Measurements from ENCODE around the gene DNMT3L.
A peak's percentile ranks its signal among the peaks of the same experiment; 100 is the strongest.
"Not testable (repeated sequence)": the region's sequence is repeated elsewhere in the genome, so short reads cannot be mapped to it uniquely, and the experiment has no call there.

Gene DNMT3L

GRCh38 chr21:44261675-44262295 lies at the start of gene DNMT3L:
TSS of gene DNMT3L (minus strand) at chr21:44261897. CDS start at chr21:44261259, 638 bp downstream.
- DNase-seq, result no peak

- no peak for DNase-seq
These were observed 49.2 kb upstream of the DNMT3L start for GRCh38 chr21:44310628-44311507.

- no peak for DNase-seq
These were observed 45.4 kb upstream of the DNMT3L start for GRCh38 chr21:44306936-44307704.

GRCh38 chr21:44305691-44306090 lies 44.0 kb upstream of the DNMT3L start:
- DNase-seq, result no peak

- peak; percentile 81 for DNase-seq
These were observed 43.2 kb upstream of the DNMT3L start for GRCh38 chr21:44304877-44305293.

- DNase-seq, result peak; percentile 70
These were observed 42.4 kb upstream of the DNMT3L start for GRCh38 chr21:44304011-44304616.

GRCh38 chr21:44303490-44303981 lies 41.8 kb upstream of the DNMT3L start:
- no peak for DNase-seq

- not testable (repeated sequence) for DNase-seq
These were observed 41.1 kb upstream of the DNMT3L start for GRCh38 chr21:44302573-44303401.

GRCh38 chr21:44301961-44302406 lies 40.3 kb upstream of the DNMT3L start:
- no peak for DNase-seq

- DNase-seq, result peak; percentile 39
These were observed 39.4 kb upstream of the DNMT3L start for GRCh38 chr21:44301141-44301540.

GRCh38 chr21:44300262-44300959 lies 38.7 kb upstream of the DNMT3L start:
- peak; percentile 71 for DNase-seq

- DNase-seq, result peak; percentile 86
These were observed 38.0 kb upstream of the DNMT3L start, which contains the start of gene PFKL for GRCh38 chr21:44299458-44300261. TSS of gene PFKL (plus strand) at chr21:44300053. CDS start at chr21:44300106, 53 bp downstream.

- no peak for DNase-seq
These were observed 37.4 kb upstream of the DNMT3L start for GRCh38 chr21:44299085-44299457.

GRCh38 chr21:44298301-44298700 lies 36.6 kb upstream of the DNMT3L start:
- no peak for DNase-seq

GRCh38 chr21:44297525-44298290 lies 36.0 kb upstream of the DNMT3L start:
- DNase-seq, result peak; percentile 85

- DNase-seq, result no peak
These were observed 35.2 kb upstream of the DNMT3L start for GRCh38 chr21:44296916-44297315.

- DNase-seq, result no peak
These were observed 34.4 kb upstream of the DNMT3L start for GRCh38 chr21:44296103-44296519.

GRCh38 chr21:44295646-44296045 lies 33.9 kb upstream of the DNMT3L start:
- peak; percentile 38 for DNase-seq

GRCh38 chr21:44295163-44295573 lies 33.5 kb upstream of the DNMT3L start:
- DNase-seq, result peak; percentile 56

Data from retina (tissue), 1 donor.